ENCODE measurements around the gene LAGE3.

The LAGE3 gene

DNA sequence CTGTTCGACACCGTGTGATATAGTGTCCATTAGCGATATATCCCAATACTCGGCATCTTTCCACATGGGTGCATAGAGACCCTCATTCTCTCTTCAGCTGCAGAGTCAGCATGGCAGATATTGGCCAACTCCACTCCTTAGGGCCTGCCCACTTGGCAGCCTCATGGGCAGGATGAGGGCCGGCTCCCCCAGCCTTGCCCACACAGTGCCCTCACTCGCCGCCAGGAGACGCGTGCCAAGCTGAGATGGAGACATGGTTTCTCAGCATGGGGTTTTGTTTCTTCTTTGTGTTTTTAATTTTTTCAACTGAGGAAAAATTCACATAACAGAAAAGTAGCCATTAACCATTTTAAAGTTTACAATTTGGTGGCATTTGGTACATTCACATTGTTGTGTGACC lies 26.3 kb downstream of the LAGE3 start:
- no peak for DNase-seq

GRCh38 chrX:154450312-154450711 lies 28.8 kb downstream of the LAGE3 start:
- DNase-seq = no peak

DNA sequence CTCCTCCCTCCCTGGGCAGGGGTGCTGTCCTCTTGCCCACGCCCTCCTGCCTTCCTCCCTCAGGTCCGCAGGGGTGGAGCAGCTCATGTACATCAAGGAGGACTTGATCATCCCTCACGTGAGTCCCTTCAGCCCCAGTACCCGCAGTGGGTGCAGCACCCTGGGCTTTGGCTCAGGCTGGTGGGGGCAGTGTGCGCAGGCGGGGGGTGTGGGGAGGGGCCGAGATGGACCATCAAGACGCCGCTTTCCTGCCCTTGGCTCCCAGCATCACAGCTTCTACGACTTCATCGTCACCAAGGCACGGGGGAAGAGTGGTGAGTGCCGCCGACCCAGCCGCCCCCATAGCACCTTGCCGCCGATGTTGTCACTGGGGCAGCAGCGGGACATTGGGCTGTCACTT lies 29.5 kb downstream of the LAGE3 start:
- DNase-seq = no peak

GRCh38 chrX:154448484-154448883 lies 30.6 kb downstream of the LAGE3 start:
- DNase-seq = no peak

DNA sequence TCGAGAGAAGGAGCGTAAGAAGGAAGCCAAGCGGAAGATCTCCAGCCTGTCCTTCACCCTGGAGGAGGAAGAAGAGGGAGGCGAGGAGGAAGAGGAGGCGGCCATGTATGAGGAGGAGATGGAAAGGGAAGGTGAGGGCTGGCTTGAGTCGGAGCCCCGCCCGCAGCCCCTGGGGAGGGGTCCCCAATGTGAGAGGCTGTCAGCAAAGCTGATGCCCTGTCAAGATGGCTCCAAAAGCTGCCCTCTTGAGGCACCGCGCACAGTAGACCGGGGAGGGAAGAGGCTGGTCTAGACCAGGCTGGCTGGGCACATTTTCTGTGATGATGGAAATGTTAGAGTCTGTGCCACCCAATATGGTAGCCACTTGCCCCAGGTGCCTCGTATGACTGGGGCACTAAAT lies 32.7 kb downstream of the LAGE3 start:
- DNase-seq = no peak

DNA sequence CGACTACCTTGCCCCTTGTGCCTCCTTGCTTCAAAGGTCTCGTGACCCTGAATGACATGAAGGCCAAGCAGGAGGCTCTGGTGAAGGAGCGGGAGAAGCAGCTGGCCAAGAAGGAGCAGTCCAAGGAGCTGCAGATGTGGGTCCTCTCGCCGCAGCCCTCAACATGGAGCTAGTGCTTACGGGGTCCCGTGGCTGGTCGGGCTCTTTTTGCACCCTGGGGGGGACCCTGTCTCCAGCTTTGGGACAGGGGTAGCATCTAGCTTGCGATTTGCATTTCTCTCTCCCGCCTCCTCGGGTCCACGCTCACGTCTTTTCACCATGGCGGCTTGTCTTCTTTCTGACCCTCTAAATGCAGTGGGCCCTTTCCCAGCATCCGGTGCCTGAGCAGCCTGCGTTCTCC lies 33.3 kb downstream of the LAGE3 start:
- no peak for DNase-seq

DNA sequence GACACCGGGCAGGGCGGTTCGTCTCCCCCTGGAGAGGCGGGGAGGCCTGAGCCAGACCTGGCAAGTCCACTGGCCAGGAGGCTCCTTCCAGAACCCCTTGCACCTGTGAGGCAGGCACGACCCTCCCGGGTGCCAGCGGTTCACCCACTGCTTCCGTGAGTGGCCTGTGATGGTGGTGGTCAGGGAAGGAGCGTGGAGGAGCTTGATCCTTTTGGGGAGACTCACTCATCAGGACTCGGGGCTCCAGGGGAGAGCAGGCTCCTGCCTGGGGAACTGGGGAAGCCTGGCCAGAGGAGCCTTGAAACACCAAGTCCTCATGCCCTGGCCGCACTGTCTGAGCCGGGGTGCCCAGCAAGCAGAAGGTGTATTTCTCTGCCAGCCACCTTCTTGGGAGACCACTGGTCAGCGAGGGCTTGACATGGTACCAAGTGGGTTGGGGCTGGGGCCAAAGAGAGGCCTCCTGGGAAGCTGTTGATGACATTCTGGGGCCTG lies 34.3 kb downstream of the LAGE3 start:
- no peak for DNase-seq

- DNase-seq = peak; percentile 87
Measured at GRCh38 chrX:154443992-154444754, 34.9 kb downstream of the LAGE3 start, which contains the start of gene FAM50A. Gene FAM50A, plus strand, starts transcription at chrX:154444141. Its CDS starts 95 bp downstream, at chrX:154444236.

DNA sequence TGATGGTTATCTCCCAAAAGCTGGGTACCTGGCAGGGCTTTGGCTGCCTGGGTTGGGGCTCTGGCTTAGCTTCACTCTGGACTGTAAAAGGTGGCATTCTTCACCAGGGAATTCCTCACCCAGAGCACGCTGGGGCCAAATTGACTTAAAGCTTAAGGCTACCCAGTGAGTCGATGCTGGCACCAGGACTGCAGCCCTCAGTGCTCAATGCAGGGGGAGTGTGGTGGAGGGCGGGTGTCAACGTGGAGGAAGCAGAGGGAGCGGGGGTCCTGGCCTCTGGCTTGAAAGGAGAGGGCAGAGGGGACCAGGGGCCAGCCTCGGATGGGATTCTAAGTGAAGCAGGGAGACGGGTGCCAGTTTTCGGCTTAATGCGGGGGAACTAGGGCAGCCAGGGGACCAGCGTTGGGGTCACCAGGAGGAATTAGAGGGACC lies 35.6 kb downstream of the LAGE3 start:
- no peak for DNase-seq

DNA sequence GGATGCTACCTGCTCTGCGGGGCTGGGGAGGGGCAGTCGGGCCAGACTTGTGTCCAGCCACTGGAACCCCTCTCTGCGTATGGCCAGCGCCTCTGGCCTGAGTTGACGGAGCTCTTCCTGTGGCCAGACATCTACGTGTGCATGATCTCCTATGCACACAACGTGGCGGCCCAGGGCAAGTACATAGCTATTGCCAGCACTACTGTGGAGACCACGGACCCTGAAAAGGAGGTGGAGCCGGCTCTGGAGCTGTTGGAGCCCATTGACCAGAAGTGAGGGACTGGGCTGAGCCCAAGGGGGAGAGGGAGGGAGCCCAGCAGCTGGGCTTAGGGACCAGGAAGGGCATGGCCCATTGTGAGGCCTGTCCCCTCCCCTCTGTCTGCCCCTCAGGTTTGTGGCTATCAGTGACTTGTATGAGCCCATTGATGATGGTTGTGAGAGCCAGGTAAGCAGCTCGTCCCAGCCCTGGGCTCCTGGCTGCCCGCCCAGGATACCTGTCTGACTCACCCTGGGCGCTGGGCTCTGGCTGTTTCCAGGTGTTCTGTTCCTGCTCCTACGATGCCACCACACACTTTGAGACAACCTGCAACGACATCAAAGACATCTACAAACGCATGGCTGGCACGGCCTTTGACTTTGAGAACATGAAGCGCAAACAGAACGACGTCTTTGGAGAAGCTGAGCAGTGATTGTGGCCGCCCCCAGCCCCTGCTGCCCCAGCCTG lies 36.9 kb downstream of the LAGE3 start:
- DNase-seq = no peak

DNA sequence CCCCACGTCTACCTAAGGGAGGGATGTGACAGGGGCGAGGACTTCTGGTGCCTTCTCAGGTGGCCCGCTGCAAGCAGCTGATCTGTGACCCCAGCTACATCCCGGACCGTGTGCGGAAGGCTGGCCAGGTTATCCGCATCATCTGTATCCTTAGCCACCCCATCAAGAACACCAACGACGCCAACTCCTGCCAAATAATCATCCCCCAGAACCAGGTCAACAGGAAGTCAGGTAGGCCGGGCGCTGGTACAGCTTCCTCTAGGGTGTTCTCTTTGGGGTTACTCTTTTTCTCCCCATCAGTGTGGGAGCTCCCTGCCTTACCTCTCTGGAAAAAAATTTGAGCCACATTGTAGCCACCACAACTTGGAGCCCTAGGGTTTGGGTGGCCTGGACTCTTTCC lies 37.5 kb downstream of the LAGE3 start:
- no peak for DNase-seq

- no peak for DNase-seq
Measured at GRCh38 chrX:154440623-154441357, 38.3 kb downstream of the LAGE3 start.

GRCh38 chrX:154439841-154440240 lies 39.2 kb downstream of the LAGE3 start:
- DNase-seq = no peak

GRCh38 chrX:154437971-154438893 lies 40.8 kb downstream of the LAGE3 start:
- no peak for DNase-seq

GRCh38 chrX:154436983-154437752 lies 41.9 kb downstream of the LAGE3 start, which contains the start of gene GDI1:
Gene GDI1, plus strand, starts transcription at chrX:154437154. Its CDS starts 101 bp downstream, at chrX:154437255.
- peak; percentile 78 for DNase-seq

- DNase-seq = peak; percentile 72
Measured at GRCh38 chrX:154436374-154436982, 42.6 kb downstream of the LAGE3 start.

DNA sequence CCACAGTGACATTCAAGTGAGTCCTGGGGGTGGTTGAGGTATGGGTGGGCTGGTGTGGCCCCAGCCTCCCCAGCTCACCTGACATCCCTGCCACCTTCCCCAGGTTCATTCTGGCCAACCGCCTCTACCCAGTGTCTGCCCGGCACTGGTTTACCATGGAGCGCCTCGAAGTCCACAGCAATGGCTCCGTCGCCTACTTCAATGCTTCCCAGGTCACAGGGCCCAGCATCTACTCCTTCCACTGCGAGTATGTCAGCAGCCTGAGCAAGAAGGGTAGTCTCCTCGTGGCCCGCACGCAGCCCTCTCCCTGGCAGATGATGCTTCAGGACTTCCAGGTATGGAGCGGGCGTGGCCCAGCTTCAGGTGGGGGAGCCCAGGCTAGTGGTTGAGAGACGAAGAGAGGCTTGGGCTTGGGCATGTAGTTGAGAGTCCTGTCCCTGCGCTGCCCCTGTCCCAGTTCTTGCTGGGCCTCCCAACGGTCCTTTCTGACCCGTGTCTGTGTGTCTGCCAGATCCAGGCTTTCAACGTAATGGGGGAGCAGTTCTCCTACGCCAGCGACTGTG lies 43.8 kb downstream of the LAGE3 start:
- no peak for DNase-seq

DNA sequence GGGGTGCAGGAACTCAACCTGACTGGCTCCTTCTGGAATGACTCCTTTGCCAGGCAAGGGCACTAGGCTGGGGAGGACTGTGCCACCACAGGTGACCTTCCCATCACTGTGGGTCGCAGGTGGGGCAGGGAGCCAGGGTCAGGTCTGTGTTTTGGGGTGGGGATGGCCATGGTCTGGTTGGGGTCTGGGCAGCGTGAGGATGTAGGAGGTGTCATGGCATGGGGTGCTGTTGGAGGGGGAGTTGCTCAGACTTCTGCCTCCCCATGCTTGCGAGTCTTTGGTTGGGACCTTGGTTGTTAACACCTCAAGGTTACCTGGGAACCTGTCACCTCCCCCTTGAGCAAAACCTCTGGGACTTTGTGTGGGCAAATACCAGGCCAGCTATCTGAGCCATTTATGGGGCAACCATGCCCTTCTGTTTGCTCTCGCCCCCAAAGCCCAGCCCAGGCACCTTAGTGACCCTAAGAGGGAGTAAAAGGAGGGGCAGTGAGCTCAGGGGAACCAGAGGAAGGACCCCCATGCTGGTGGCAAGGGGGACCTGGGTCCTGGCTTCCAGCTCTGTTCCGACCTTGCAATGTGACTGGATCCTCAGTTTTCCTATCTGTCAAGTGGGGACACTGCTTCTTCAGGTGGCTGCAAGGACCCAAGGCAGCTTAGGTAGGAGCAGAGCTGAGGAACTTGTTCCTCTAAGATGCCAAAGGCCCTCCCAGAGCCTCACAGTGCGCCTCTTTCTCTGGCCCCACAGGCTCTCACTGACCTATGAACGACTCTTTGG lies 44.5 kb downstream of the LAGE3 start:
- DNase-seq = no peak

- no peak for DNase-seq
Measured at GRCh38 chrX:154433605-154434004, 45.5 kb downstream of the LAGE3 start.

DNA sequence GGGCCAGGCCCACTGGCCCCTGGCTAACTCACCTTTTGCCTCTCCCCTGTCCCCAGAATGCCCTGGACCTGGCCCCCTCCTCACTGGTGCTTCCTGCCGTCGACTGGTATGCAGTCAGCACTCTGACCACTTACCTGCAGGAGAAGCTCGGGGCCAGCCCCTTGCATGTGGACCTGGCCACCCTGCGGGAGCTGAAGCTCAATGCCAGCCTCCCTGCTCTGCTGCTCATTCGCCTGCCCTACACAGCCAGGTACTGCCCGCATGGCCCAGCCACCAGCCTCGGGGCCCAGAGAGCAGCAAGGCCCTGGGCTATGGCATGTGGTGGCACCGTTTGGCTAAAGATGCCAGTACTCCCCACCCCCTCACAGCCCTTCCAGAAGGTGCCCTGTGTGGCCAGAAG lies 46.9 kb downstream of the LAGE3 start:
- no peak for DNase-seq

Data from activated CD8-positive, alpha-beta memory T cell treated with anti-CD3 and anti-CD28 coated beads for 24 hours (primary cell).